Psoas muscle (tissue), 8 donors: ENCODE measurements around the gene ADAMTS8. TPM values are rescaled to one million over a fixed set of nuclear protein-coding genes. Genes with fewer than 3 reads are reported as not detected.

Source experiments
- ATAC-seq, 4 donors: fragments of 200-7000 bp; cut with Tn5 transposase; one replicate each; pipeline ENCODE4 v1.9.1; 2020; ENCODE audit warnings: moderate library complexity in 3 of 4, mild to moderate bottlenecking in 2 of 4
- DNase-seq, 2 donors: peaks; one replicate each; pipeline ENCODE4 v3.0.0-alpha.2; 2020
- H3K27ac ChIP-seq: fragments of 200-600 bp; one replicate; pipeline ENCODE4 v1.8.0; 2022
- H3K27me3 ChIP-seq, 3 donors: fragments of 200-600 bp in 1 of 3; one replicate each; pipeline versions ENCODE4 v1.6.1 to v1.8.0; 2013 to 2022; ENCODE audit warnings: low read length in 2 of 3, mild to moderate bottlenecking in 2 of 3, moderate library complexity in 1 of 3; ENCODE audit not compliant: insufficient read depth in 3 of 3
- H3K36me3 ChIP-seq, 2 donors: fragments of 200-600 bp in 1 of 2; one replicate each; pipeline versions ENCODE4 v1.6.1 to v1.8.0; 2013 to 2022; ENCODE audit warnings: low read depth in 1 of 2, mild to moderate bottlenecking in 1 of 2, moderate library complexity in 1 of 2; ENCODE audit not compliant: insufficient read depth in 1 of 2
- H3K4me1 ChIP-seq: fragments of 200-600 bp; one replicate; pipeline ENCODE4 v1.8.0; 2022
- H3K4me3 ChIP-seq: fragments of 200-600 bp; one replicate; pipeline ENCODE4 v1.8.0; 2022; ENCODE audit warnings: mild to moderate bottlenecking
- H3K9me3 ChIP-seq: fragments of 200-600 bp; one replicate; pipeline ENCODE4 v1.8.0; 2022
- WGBS, 3 donors: extraction: QIAGEN DNeasy Blood & Tissue Kit; methylation state at CpG; one replicate each; pipeline versions ENCODE4 v1.1.6 to v1.1.7; 2013; 5-methylcytosine and 5-hydroxymethylcytosine counted together
- intact Hi-C, 2 donors: fragments of 100-400 bp; cut with DNase I; formaldehyde crosslinking; loops; one replicate each; pipeline versions ENCODE4 v1.11.0 to v1.14.2; 2022
- polyA plus RNA-seq, 3 donors: library from polyadenylated mRNA; stranded (reverse); fragments of 200-250 nt; gene quantifications; one replicate each; pipeline ENCODE4 v1.2.3, GENCODE V29; 2013
- total RNA-seq, 4 donors: library from RNA; stranded (reverse); fragmentation: NEBNext Ultra II Directional in 2 of 4; extraction: Animal tissue kit (Norgen Biotek cat#: 25700) in 2 of 4; gene quantifications; one replicate each; pipeline versions ENCODE4 v1.2.1 to v1.2.4, GENCODE V29; 2021 to 2023
- TF ChIP-seq, protein P1 (sequence below): fragments of 200-600 bp; IDR thresholded peaks from one replicate; pipeline ENCODE4 v1.8.0; 2022; ENCODE audit warnings: antibody characterized with exemption
- donor health status: healthy with polysubstance abuse.
- donor health status: DM: no; HTN: no; CAD: no; lungs with moderate emphysema.
- donor health status: Bipolar disorder and iron deficiency.
- donor health status: healthy.
- donor health status: DM: yes; HTN: yes; CAD: no.
- donor health status: DM: no; HTN: no; CAD: no.
- donor health status: DM: no; HTN: no; CAD: no.
- donor health status: DM: yes; HTN: yes; CAD: no.

The ADAMTS8 gene
- total and polyA plus RNA-seq, 7 donors, result 0.12 to 1.2 (median 0.32) TPM; not detected in 1

- no peak for ATAC-seq
Measured at GRCh38 chr11:130421199-130421585, 7.2 kb downstream of the ADAMTS8 start.

DNA sequence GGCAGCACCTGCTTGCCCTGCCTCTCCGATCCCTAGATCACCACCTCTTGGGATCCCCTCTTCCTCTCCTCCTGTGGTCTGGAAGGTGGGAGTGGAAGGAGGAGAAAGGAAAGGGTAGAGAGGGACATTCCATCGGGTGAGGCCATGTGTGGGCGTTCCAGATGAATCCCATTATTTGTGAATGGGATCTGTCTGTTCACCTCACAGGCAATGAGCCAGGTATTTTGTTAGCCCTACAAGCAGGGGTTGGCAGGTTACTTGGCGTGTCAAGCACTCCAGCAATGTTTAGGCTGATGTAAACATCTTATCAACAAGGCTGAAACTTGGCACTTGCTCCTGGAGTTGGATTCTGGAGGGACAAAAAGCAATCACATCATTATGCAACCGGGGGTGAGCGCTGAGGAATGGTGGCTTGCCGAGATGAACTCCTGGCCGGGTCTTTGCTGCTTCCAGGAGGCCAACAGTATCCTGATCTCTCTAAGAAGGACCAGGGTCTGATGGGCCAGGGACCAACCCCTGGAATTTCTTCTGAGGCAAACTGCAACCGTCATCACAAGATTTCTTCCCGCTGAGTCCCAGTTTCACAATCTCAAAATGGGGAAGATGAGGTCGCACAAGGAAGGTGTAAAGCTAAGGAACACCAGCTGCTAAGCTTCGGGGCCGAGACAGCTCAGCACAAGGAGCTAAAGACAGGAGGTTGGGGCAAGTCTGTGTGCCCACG is 7.8 kb downstream of the ADAMTS8 start:
- no peaks in the 10 kb centered on the region for H3K9me3 ChIP-seq
- H3K27me3 ChIP-seq, result peaks cover 0 to 4% (median 0%) of the 10 kb centered on the region in 3 donors
- H3K27ac ChIP-seq, result no peak overlapping the region
- TF ChIP-seq, protein P1, sequence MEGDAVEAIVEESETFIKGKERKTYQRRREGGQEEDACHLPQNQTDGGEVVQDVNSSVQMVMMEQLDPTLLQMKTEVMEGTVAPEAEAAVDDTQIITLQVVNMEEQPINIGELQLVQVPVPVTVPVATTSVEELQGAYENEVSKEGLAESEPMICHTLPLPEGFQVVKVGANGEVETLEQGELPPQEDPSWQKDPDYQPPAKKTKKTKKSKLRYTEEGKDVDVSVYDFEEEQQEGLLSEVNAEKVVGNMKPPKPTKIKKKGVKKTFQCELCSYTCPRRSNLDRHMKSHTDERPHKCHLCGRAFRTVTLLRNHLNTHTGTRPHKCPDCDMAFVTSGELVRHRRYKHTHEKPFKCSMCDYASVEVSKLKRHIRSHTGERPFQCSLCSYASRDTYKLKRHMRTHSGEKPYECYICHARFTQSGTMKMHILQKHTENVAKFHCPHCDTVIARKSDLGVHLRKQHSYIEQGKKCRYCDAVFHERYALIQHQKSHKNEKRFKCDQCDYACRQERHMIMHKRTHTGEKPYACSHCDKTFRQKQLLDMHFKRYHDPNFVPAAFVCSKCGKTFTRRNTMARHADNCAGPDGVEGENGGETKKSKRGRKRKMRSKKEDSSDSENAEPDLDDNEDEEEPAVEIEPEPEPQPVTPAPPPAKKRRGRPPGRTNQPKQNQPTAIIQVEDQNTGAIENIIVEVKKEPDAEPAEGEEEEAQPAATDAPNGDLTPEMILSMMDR, result no peak
- 77 to 84% (median 81%) methylated on average over 14 of the region's 14 CpGs for WGBS, 3 donors
- intact Hi-C loops, result loop anchor here in 1 of 2 donors (5.0 kb wide), 1 partner anchor 203 kb away; no protein-coding TSS in a partner anchor
- peaks cover 14% of the 10 kb centered on the region for H3K4me1 ChIP-seq
- H3K36me3 ChIP-seq, result no peaks in the 10 kb centered on the region
- H3K4me3 ChIP-seq, result no peak overlapping the region
- no peak for ATAC-seq
- DNase-seq, result peak in 1 of 2 donors; percentile 29

More at GRCh38 chr11:130421199-130421585, 7.2 kb downstream of the ADAMTS8 start:
- Histone ChIP-seq H3K9me3 (no peaks in the 10 kb centered on the region), H3K4me1 (peaks cover 14% of the 10 kb centered on the region), H3K27me3 (peaks cover 0 to 6% (median 0%) of the 10 kb centered on the region in 3 donors), H3K4me3 (no peak overlapping the region), H3K27ac (no peak overlapping the region), H3K36me3 (no peaks in the 10 kb centered on the region)
- 89 to 92% (median 90%) methylated on average over 7 of the region's 7 CpGs for WGBS, 3 donors
- intact Hi-C loops, result loop anchor here in 1 of 2 donors (5.0 kb wide), 1 partner anchor 204 kb away; no protein-coding TSS in a partner anchor
- TF ChIP-seq, protein P1, result no peak
- no peak for DNase-seq

DNA sequence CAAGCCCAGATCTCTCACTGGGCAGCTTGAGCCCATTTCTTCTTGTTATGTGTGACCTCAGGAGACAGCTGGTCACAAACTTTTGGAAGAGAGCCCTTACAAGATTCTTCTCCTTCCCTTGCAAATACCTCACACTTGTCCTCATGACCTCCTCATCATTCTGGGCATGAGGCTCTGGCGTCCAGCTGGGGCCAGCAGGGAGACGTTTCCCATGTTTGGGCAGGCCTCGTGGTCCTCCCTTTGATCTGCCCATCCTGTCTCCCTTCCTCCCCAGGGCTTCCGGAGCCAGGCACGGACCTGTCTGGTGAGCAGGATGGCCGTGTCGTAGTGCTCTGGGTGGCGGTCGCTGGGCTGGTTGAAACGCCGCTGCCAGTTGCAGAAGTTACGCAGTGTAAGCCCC is 9.7 kb downstream of the ADAMTS8 start:
- no peaks in the 10 kb centered on the region for H3K36me3 ChIP-seq
- peak overlapping the region; percentile 10 for H3K27ac ChIP-seq
- peak; percentile 42 to 64 (median 60) for ATAC-seq
- TF ChIP-seq, protein P1, result no peak
- peaks cover 14% of the 10 kb centered on the region for H3K4me1 ChIP-seq
- H3K4me3 ChIP-seq, result no peak overlapping the region
- WGBS, 3 donors, result 31 to 41% (median 32%) methylated on average over 12 of the region's 12 CpGs
- H3K9me3 ChIP-seq, result no peaks in the 10 kb centered on the region
- peaks cover 0 to 4% (median 0%) of the 10 kb centered on the region in 3 donors for H3K27me3 ChIP-seq
- intact Hi-C loops, result no loop called here
- DNase-seq, result peak in 1 of 2 donors; percentile 39

- 32 to 57% (median 34%) methylated on average over 5 of the region's 5 CpGs for WGBS, 3 donors
- intact Hi-C loops, result no loop called here
- ATAC-seq, result peak; percentile 50 to 79 (median 68)
- H3K36me3 ChIP-seq, result no peaks in the 10 kb centered on the region
- DNase-seq, result peak in 1 of 2 donors; percentile 45
- H3K4me1 ChIP-seq, result peaks cover 14% of the 10 kb centered on the region
- H3K9me3 ChIP-seq, result no peaks in the 10 kb centered on the region
- TF ChIP-seq, protein P1, result no peak
- peaks cover 0 to 4% (median 0%) of the 10 kb centered on the region in 3 donors for H3K27me3 ChIP-seq
- peak overlapping the region; percentile 10 for H3K27ac ChIP-seq
- H3K4me3 ChIP-seq, result no peak overlapping the region
Measured at GRCh38 chr11:130418210-130418609, 10.2 kb downstream of the ADAMTS8 start.
